K562 (cell line): Measurements from ENCODE around the gene CGREF1. TPM values are rescaled to one million over a fixed set of nuclear protein-coding genes. Genes with fewer than 3 reads are reported as not detected.

Experiments used
- CBFA2T2 ChIP-seq: fragments of 450-650 bp; conservative IDR thresholded peaks from 2 replicates; pipeline ENCODE4 v1.6.1; 2017; ENCODE audit warnings: mild to moderate bottlenecking
- ELF4 ChIP-seq: fragments of 450-650 bp; formaldehyde crosslinking; IDR thresholded peaks from 2 replicates; pipeline ENCODE4 v1.4.0; 2022; ENCODE audit warnings: missing genetic modification characterization
- EZH2 ChIP-seq: IDR thresholded peaks from 2 replicates; pipeline ENCODE4 v1.6.1; 2012; ENCODE audit warnings: low read depth, mild to moderate bottlenecking, inconsistent platforms, low read length, borderline replicate concordance
- FUS ChIP-seq: fragments of 200-400 bp; formaldehyde crosslinking; optimal IDR thresholded peaks from 2 replicates; pipeline ENCODE3; 2017; ENCODE audit warnings: low read depth, low read length
- HDGF ChIP-seq: fragments of 450-650 bp; IDR thresholded peaks from 2 replicates; pipeline ENCODE4 v1.6.1; 2016
- MAFK ChIP-seq: IDR thresholded peaks from 2 replicates; pipeline ENCODE4 v1.6.1; 2011; ENCODE audit warnings: low read length, improper control_type of control experiment
- MAX ChIP-seq: sonication (generic); formaldehyde crosslinking; IDR thresholded peaks from 2 replicates; pipeline ENCODE4 v1.9.0; 2022; ENCODE audit warnings: mild to moderate bottlenecking, missing genetic modification reagents
- MCM7 ChIP-seq, 2 experiments: fragments of 450-650 bp; IDR thresholded peaks; 2 replicates each; pipeline ENCODE4 v1.6.1; 2016 to 2018
- PBX2 ChIP-seq, 2 experiments: IDR thresholded peaks in 1 of 2; conservative IDR thresholded peaks in 1 of 2; 2 replicates each; pipeline ENCODE4 v1.6.1; 2016; ENCODE audit warnings: low read depth in 2 of 2, mild to moderate bottlenecking in 1 of 2, missing compliant biosample characterization in 1 of 2, missing genetic modification characterization in 1 of 2, moderate library complexity in 1 of 2
- PHB2 ChIP-seq: fragments of 450-650 bp; IDR thresholded peaks from 2 replicates; pipeline ENCODE4 v1.6.1; 2017; ENCODE audit warnings: low read depth
- RHOXF2B ChIP-seq: fragments of 250-450 bp; sonication (Bioruptor Pico); conservative IDR thresholded peaks from 2 replicates; pipeline ENCODE4 v1.5.1; 2021
- SMARCA5 ChIP-seq: fragments of 450-650 bp; IDR thresholded peaks from 2 replicates; pipeline ENCODE4 v1.6.1; 2016
- SMARCB1 ChIP-seq: IDR thresholded peaks from 2 replicates; pipeline ENCODE4 v1.6.1; 2011; ENCODE audit warnings: improper control_type of control experiment, low read depth; ENCODE audit not compliant: insufficient read length
- TEAD2 ChIP-seq: fragments of 450-650 bp; IDR thresholded peaks from 2 replicates; pipeline ENCODE4 v1.6.1; 2016; ENCODE audit warnings: missing genetic modification characterization, control low read depth, missing compliant biosample characterization
- ZNF121 ChIP-seq: sonication (generic); formaldehyde crosslinking; conservative IDR thresholded peaks from 2 replicates; pipeline ENCODE4 v1.8.0; 2022; ENCODE audit warnings: missing genetic modification reagents
- ZNF263 ChIP-seq: sonication (generic); formaldehyde crosslinking; IDR thresholded peaks from 2 replicates; pipeline ENCODE4 v1.8.0; 2022; ENCODE audit warnings: mild to moderate bottlenecking, missing genetic modification reagents, borderline replicate concordance
- ZNF444 ChIP-seq: fragments of 250-450 bp; sonication (Bioruptor Pico); IDR thresholded peaks from 2 replicates; pipeline ENCODE4 v1.4.0; 2020; ENCODE audit warnings: mild to moderate bottlenecking, moderate library complexity
- ZNF589 ChIP-seq: fragments of 200-800 bp; sonication (Bioruptor generic); IDR thresholded peaks from 2 replicates; pipeline ENCODE4 v1.6.1; 2016; ENCODE audit warnings: low read depth, missing genetic modification characterization, missing compliant biosample characterization
- ZNF695 ChIP-seq: fragments of 450-650 bp; formaldehyde crosslinking; IDR thresholded peaks from 2 replicates; pipeline ENCODE4 v1.4.0; 2020; ENCODE audit warnings: mild to moderate bottlenecking, moderate library complexity
- ZNF717 ChIP-seq: fragments of 250-450 bp; sonication (Bioruptor Pico); IDR thresholded peaks from 2 replicates; pipeline ENCODE4 v1.5.0; 2021
- ZNF764 ChIP-seq: fragments of 250-450 bp; sonication (Bioruptor Pico); IDR thresholded peaks from 2 replicates; pipeline ENCODE4 v1.4.0; 2020; ENCODE audit warnings: low read depth, mild to moderate bottlenecking, moderate library complexity
- polyA plus RNA-seq, 8 experiments: library from polyadenylated mRNA; depleted of rRNA in 4 of 8; stranded (reverse) in 5 of 8; unstranded in 3 of 8; fragments of >200 nt; fragmentation: Nextera tagmentation in 2 of 8; fragmentation: Illumina TruSeq in 1 of 8; extraction: Ambion mirVana in 2 of 8; extraction: Trizol in 1 of 8; gene quantifications; 2 replicates each; pipeline versions ENCODE4 v1.2.1 to v1.2.3, GENCODE V29; 2011 to 2014; ENCODE audit warnings: inconsistent platforms in 1 of 8, missing spikeins in 1 of 8
- total RNA-seq, 7 experiments: library from RNA; depleted of rRNA in 6 of 7; stranded (reverse); fragments of >200 nt in 6 of 7; fragmentation: Illumina TruSeq in 2 of 7; extraction: Trizol in 2 of 7; gene quantifications; 2 replicates each; pipeline versions ENCODE4 v1.2.1 to v1.2.3, GENCODE V29; 2011 to 2021; ENCODE audit warnings: low replicate concordance in 1 of 7
- TF ChIP-seq, protein P1 (sequence below): fragments of 450-650 bp; formaldehyde crosslinking; IDR thresholded peaks from 2 replicates; pipeline ENCODE4 v1.4.0; 2022; ENCODE audit warnings: missing genetic modification characterization
- TF ChIP-seq, protein P2 (sequence below): fragments of 250-450 bp; sonication (Bioruptor Pico); IDR thresholded peaks from 2 replicates; pipeline ENCODE4 v1.8.0; 2021; ENCODE audit warnings: moderate library complexity, mild to moderate bottlenecking, inconsistent platforms

CGREF1 gene
- total and polyA plus RNA-seq, 9 of the 15 experiments (the other 6 are each of a cell fraction or from before 2014, with no cell fraction given) = 0.07 to 0.50 (median 0.37) TPM

GRCh38 chr2:27085673-27086089 is 33.2 kb downstream of the CGREF1 start (continued):
- TF ChIP-seq, protein P1, sequence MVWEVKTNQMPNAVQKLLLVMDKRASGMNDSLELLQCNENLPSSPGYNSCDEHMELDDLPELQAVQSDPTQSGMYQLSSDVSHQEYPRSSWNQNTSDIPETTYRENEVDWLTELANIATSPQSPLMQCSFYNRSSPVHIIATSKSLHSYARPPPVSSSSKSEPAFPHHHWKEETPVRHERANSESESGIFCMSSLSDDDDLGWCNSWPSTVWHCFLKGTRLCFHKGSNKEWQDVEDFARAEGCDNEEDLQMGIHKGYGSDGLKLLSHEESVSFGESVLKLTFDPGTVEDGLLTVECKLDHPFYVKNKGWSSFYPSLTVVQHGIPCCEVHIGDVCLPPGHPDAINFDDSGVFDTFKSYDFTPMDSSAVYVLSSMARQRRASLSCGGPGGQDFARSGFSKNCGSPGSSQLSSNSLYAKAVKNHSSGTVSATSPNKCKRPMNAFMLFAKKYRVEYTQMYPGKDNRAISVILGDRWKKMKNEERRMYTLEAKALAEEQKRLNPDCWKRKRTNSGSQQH = no peak
- TF ChIP-seq RHOXF2B (no peak), MAFK (peak; percentile 39; the same call in 1 of the 2 replicates), ELF4 (CRISPR knock-in tag) (no peak), ZNF263 (no peak), PBX2 (CRISPR knock-in tag; IDR thresholded peaks at IDR 0.05; ENCODE audit: low read depth) (no peak), PBX2 (tag; conservative IDR thresholded peaks at IDR 0.05; ENCODE audit: low read depth) (no peak), ZNF764 (CRISPR knock-in tag) (no peak), ZNF444 (CRISPR knock-in tag) (no peak), MAX (CRISPR knock-in tag) (peak; percentile 52; the same call in 1 of the 2 replicates), MCM7 (IDR thresholded peaks at IDR 0.05) (no peak), SMARCB1 (no peak), ZNF695 (CRISPR knock-in tag) (no peak), ZNF121 (CRISPR knock-in tag) (no peak), PHB2 (no peak), TEAD2 (no peak), CBFA2T2 (no peak), SMARCA5 (no peak), EZH2 (no peak), ZNF589 (CRISPR knock-in tag) (no peak), ZNF717 (CRISPR knock-in tag) (no peak), HDGF (no peak), FUS (no peak)
- TF ChIP-seq, protein P2, sequence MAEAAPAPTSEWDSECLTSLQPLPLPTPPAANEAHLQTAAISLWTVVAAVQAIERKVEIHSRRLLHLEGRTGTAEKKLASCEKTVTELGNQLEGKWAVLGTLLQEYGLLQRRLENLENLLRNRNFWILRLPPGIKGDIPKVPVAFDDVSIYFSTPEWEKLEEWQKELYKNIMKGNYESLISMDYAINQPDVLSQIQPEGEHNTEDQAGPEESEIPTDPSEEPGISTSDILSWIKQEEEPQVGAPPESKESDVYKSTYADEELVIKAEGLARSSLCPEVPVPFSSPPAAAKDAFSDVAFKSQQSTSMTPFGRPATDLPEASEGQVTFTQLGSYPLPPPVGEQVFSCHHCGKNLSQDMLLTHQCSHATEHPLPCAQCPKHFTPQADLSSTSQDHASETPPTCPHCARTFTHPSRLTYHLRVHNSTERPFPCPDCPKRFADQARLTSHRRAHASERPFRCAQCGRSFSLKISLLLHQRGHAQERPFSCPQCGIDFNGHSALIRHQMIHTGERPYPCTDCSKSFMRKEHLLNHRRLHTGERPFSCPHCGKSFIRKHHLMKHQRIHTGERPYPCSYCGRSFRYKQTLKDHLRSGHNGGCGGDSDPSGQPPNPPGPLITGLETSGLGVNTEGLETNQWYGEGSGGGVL (CRISPR knock-in tag) = no peak
